Ishikawa (cell line): ENCODE results near the gene DTX1.

Experiments
- CEBPB ChIP-seq: IDR thresholded peaks from 2 replicates; pipeline ENCODE4 v1.6.1; 2012
- CREB1 ChIP-seq: IDR thresholded peaks from 2 replicates; pipeline ENCODE4 v1.6.1; 2012; ENCODE audit warnings: low read depth
- EGR1 ChIP-seq: IDR thresholded peaks from 2 replicates; pipeline ENCODE4 v1.6.1; 2012
- EP300 ChIP-seq: IDR thresholded peaks from 2 replicates; pipeline ENCODE4 v1.6.1; 2012; ENCODE audit warnings: borderline replicate concordance
- FOXM1 ChIP-seq: IDR thresholded peaks from 2 replicates; pipeline ENCODE4 v1.6.1; 2012; ENCODE audit warnings: low read depth, borderline replicate concordance
- NFIC ChIP-seq: IDR thresholded peaks from 2 replicates; pipeline ENCODE4 v1.6.1; 2012
- RAD21 ChIP-seq: IDR thresholded peaks from 2 replicates; pipeline ENCODE4 v1.6.1; 2012; ENCODE audit warnings: low read depth
- REST ChIP-seq: IDR thresholded peaks from 2 replicates; pipeline ENCODE4 v1.6.1; 2012; ENCODE audit warnings: low read depth, mild to moderate bottlenecking
- TAF1 ChIP-seq: IDR thresholded peaks from 2 replicates; pipeline ENCODE4 v1.6.1; 2012; ENCODE audit warnings: low read depth, mild to moderate bottlenecking
- TCF12 ChIP-seq: IDR thresholded peaks from 2 replicates; pipeline ENCODE4 v1.6.1; 2012; ENCODE audit warnings: low read depth
- TEAD4 ChIP-seq: IDR thresholded peaks from 2 replicates; pipeline ENCODE4 v1.6.1; 2012
- YY1 ChIP-seq: IDR thresholded peaks from 2 replicates; pipeline ENCODE4 v1.6.1; 2012; ENCODE audit warnings: low read depth
- ZBTB7A ChIP-seq: IDR thresholded peaks from 2 replicates; pipeline ENCODE4 v1.6.1; 2012; ENCODE audit warnings: low read depth
- TF ChIP-seq, protein P1 (sequence below): IDR thresholded peaks from 2 replicates; pipeline ENCODE4 v1.6.1; 2012
- TF ChIP-seq, protein P2 (sequence below): IDR thresholded peaks from 2 replicates; pipeline ENCODE4 v1.6.1; 2012

DTX1 gene

DNA sequence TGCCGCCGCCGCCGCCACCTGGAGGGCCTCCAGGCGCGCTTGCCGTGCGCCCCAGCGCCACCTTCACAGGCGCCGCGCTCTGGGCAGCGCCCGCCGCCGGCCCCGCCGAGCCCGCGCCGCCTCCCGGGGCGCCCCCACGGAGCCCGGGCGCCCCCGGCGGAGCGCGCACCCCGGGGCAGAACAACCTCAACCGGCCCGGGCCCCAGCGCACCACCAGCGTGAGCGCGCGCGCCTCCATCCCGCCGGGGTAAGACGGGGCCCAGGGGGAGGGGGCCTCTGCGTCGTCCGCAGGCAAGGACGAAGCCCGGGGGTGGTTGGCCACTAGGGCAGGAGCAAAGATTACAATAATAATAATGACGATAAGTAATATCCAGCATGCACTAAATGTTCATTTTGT, 21.3 kb downstream of the DTX1 start:
- no peak for TF ChIP-seq NFIC
- no peak for TF ChIP-seq REST
- TF ChIP-seq EGR1, result no peak
- no peak for TF ChIP-seq CREB1
- no peak for TF ChIP-seq EP300
- TF ChIP-seq TEAD4, result no peak
- no peak for TF ChIP-seq RAD21
- TF ChIP-seq ZBTB7A, result no peak
- no peak for TF ChIP-seq CEBPB
- TF ChIP-seq, protein P1, sequence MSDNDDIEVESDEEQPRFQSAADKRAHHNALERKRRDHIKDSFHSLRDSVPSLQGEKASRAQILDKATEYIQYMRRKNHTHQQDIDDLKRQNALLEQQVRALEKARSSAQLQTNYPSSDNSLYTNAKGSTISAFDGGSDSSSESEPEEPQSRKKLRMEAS, result no peak
- no peak for TF ChIP-seq YY1
- TF ChIP-seq TAF1, result no peak
- TF ChIP-seq TCF12, result no peak
- TF ChIP-seq FOXM1, result no peak
- TF ChIP-seq, protein P2, sequence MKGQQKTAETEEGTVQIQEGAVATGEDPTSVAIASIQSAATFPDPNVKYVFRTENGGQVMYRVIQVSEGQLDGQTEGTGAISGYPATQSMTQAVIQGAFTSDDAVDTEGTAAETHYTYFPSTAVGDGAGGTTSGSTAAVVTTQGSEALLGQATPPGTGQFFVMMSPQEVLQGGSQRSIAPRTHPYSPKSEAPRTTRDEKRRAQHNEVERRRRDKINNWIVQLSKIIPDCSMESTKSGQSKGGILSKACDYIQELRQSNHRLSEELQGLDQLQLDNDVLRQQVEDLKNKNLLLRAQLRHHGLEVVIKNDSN, result no peak

GRCh38 chr12:113081873-113082272, 25.3 kb downstream of the DTX1 start:
- no peak for TF ChIP-seq EGR1
- no peak for TF ChIP-seq YY1
- no peak for TF ChIP-seq REST
- TF ChIP-seq EP300, result no peak
- TF ChIP-seq, protein P2, result no peak
- TF ChIP-seq NFIC, result no peak
- TF ChIP-seq, protein P1, result no peak
- no peak for TF ChIP-seq FOXM1
- no peak for TF ChIP-seq TEAD4
- no peak for TF ChIP-seq CREB1
- TF ChIP-seq TAF1, result no peak
- no peak for TF ChIP-seq RAD21

DNA sequence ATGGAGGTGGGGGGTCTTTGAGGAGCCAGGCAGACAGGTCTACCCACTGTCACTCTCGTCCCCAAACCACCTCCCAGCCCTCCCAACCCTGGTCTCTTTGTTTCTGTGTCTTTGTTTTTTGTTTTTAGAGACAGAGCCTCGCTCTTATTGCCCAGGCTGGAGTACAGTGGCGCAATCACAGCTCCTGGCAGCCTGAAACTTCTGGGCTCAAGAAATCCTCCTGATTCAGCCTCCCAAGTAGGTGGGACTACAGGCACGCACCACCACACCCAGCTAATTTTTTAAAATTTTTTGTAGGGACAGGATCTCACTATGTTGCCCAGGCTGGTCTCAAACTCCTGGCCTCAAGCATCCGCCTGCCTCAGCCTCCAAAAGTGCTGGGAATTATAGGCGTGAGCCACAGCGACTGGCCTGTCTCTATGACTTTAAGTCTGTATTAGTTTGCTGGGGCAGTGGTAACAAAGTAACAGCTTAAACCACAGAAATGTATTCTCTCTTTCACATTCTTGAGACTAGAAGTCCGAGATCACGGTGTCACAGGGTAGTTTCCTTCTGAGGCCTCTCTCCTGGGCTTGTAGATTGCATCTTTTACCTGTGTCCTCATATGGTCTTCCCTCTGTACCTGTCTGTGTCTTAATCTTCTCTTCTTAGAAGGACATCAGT, 26.1 kb downstream of the DTX1 start:
- no peak for TF ChIP-seq EP300
- TF ChIP-seq, protein P1, result no peak
- TF ChIP-seq, protein P2, result no peak
- TF ChIP-seq TAF1, result no peak
- no peak for TF ChIP-seq NFIC
- no peak for TF ChIP-seq FOXM1
- TF ChIP-seq CEBPB, result no peak
- TF ChIP-seq CREB1, result no peak

GRCh38 chr12:113083863-113084435, 27.4 kb downstream of the DTX1 start:
- no peak for TF ChIP-seq CREB1
- no peak for TF ChIP-seq ZBTB7A
- no peak for TF ChIP-seq FOXM1
- no peak for TF ChIP-seq TAF1
- TF ChIP-seq RAD21, result no peak
- no peak for TF ChIP-seq REST
- no peak for TF ChIP-seq CEBPB
- TF ChIP-seq TEAD4, result no peak
- no peak for TF ChIP-seq EP300
- no peak for TF ChIP-seq TCF12
- TF ChIP-seq, protein P2, result no peak
- no peak for TF ChIP-seq YY1
- TF ChIP-seq EGR1, result no peak
